ENCODE measurements around the gene RGS14. TPM values are rescaled to one million over a fixed set of nuclear protein-coding genes. Genes with fewer than 3 reads are reported as not detected.
A peak's percentile ranks its signal among the peaks of the same experiment; 100 is the strongest.

RGS14 gene
- total RNA-seq, 1 experiment from 2014 or later = 1.6 TPM

DNA sequence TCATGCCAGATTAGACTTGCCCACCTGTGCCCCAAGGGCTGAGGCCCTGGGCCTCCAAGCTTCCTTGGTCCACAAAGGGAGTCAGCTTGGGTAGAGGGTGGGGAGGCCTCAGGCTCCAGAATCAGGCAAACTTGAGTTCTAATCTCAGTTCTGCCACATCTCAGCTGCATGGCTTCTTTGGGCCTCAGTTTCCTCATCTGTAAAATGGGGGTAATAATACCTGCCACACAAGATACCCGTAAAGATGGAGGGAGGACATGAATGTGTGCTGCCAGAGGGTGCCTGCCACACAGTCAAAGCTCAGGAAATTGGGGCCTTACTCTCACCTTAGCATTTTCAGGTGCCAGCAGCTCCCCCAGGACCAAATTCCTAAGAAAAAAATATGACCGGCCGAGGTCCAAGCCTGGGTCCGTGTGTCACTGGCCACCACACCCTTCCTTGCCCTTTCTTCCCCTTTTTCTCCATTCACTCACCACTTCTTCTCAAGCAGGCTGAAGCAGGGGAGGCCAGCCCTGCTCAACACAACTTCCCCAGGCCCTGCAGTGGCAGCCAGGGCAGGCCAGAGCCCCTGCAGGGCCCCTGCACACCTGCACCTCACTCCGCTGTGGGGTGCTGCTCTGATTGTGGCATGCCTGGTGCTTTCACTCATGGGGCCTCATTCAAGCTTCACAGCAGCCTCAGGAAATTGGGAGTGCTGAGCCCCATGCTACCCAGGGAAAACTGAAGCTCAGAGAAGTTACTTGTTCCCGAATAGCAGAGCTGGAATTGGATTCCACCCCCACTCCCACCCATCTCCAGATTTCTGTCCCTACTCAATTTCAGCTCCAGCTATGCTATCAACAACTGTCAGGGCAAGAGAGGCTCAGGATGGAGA is 3.9 kb downstream of the RGS14 start:
- H3K4me3 ChIP-seq = no peak overlapping the region
- H3K27ac ChIP-seq = no peak overlapping the region
- H3K27me3 ChIP-seq (replicated peaks) = peaks cover 12% of the 10 kb centered on the region; the same call in 1 of the 2 replicates
- DNase-seq (ENCODE audit: low read depth in 1 of 2, low spot score in 2 of 2) = no peak
- H3K9me3 ChIP-seq (replicated peaks) = no peaks in the 10 kb centered on the region
- no peaks in the 10 kb centered on the region for H3K36me3 ChIP-seq
- peaks cover 15% of the 10 kb centered on the region for H3K4me1 ChIP-seq (replicated peaks)

DNA sequence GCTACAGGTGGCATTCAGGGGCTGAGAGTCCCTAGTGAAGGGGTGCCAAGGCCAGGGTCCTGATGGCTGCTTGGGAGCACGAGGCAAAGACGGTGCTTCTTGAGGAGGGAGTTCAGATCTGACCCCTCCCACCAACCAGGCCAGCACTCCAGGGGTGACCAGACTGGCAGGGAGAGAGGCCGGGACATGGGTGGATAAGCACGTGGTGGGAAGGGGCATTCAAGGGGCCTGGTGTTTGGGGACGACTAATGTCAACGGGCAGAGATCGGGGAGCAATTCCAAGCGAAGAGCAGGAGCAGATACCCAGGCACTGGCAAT is 4.5 kb downstream of the RGS14 start:
- no peak for DNase-seq (ENCODE audit: low read depth in 1 of 2, low spot score in 2 of 2)
- Histone ChIP-seq H3K4me3 (no peak overlapping the region), H3K36me3 (no peaks in the 10 kb centered on the region), H3K27ac (no peak overlapping the region), H3K4me1 (replicated peaks) (peaks cover 15% of the 10 kb centered on the region), H3K9me3 (replicated peaks) (no peaks in the 10 kb centered on the region), H3K27me3 (replicated peaks) (peaks cover 12% of the 10 kb centered on the region)

DNA sequence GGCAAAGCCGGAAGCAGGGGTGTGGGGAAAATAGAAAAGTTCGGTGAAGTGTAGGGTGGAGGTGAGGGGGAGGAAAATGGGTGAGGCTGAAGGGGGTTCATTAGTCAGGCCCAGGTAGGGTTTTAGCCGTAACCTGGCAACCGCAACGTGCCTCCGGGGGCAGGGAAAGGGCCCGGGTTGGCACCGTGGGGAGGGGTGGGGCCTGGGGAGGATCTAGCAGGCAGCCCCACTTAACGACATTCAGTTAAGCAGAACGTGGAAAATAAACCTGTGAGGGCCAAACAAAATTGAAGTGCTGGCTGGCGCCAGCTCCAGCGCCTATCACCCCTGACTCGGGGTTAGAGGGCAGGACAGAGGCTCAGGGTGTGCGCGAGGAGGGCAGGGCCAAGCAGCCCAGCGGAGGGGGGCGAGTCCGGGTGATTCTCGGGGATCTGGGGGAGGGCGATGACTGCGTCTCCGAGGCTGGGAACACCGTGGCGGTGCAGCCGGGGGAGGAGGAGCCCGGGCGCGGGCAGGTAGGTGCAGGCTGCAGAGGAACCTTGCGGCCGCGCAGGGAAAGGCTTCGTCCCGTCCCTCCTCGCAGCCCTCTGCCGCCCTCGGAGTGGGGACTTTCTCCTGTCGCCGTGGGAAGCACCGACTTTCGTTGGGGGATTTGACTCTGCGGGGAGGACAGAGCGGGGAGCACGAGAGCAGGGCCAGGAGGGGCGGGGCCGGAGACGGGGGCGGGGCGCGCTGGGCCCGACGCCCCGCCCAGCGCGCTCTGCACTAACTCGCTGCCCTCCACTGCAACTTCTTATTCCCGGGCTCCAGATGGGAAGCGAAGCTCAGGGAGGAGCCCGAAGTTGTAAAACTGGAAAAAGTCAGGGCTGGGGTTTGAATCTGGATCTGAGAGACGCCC is 5.1 kb downstream of the RGS14 start:
- no peak overlapping the region for H3K27ac ChIP-seq
- DNase-seq (ENCODE audit: low read depth in 1 of 2, low spot score in 2 of 2) = no peak
- peaks cover 14% of the 10 kb centered on the region for H3K27me3 ChIP-seq (replicated peaks)
- H3K4me1 ChIP-seq (replicated peaks) = peaks cover 11% of the 10 kb centered on the region
- H3K36me3 ChIP-seq = no peaks in the 10 kb centered on the region
- H3K4me3 ChIP-seq = no peak overlapping the region
- H3K9me3 ChIP-seq (replicated peaks) = no peaks in the 10 kb centered on the region

DNA sequence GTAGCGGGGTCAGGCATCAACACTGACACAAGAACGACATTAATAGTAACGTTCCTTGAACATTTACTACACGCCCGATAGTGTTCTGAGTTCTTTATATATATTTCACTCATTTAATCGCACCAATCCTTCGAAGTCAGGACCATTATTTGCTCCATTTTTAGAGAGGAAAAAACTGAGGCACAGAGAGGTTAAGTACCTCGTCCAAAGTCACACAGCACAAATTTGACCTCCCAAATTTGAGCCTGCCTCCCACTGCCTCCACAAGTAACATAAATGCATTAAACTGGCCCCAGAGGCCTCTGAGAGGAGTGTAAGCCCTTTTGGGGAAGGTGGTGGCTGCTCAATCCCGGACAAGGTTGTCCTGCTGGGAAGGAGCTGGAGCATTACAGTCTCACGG is 5.8 kb downstream of the RGS14 start:
- Histone ChIP-seq H3K9me3 (replicated peaks) (0 out of 2 replicates have a peak, but pooled peaks cover 3% of the 10 kb centered on the region), H3K36me3 (no peaks in the 10 kb centered on the region), H3K4me3 (no peak overlapping the region), H3K27me3 (replicated peaks) (peaks cover 18% of the 10 kb centered on the region), H3K4me1 (replicated peaks) (peaks cover 6% of the 10 kb centered on the region), H3K27ac (no peak overlapping the region)
- no peak for DNase-seq (ENCODE audit: low read depth in 1 of 2, low spot score in 2 of 2)

DNA sequence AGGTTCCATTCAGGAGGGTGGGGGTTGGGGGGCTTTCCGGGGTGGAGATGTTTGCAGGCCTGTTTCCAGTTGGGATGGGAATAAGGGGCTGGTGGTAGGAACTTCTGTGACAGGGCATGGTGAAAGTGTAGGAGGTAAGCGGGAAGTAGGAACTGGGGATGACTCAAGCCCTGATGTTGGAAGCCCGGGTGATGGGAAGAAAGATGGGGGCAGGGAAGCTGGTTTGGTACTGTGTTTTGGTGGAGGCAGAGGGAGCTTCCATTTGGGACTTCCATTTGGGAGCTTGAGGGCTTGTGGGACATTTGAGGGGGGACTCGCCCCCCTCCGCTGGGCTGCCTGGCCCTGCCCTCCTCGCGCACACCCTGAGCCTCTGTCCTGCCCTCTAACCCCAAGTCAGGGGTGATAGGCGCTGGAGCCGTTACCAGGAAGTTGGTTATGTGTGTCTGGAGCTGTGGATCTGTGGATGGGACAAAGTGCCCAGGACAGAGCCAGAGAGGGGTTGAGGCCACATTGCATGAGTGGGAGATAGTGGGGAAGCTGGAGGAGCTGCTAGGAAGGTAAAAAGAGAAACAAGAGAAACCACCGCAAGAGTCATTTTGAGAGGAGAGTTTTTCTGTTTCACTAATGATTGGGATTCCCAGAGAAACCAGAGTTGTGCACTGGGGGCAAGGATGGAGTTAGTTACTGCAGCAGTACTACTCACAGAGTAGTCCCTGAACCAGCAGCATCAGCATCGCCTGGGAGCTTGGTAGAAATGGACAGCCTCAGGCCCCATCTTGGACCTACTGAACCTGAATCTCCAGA is 6.6 kb downstream of the RGS14 start:
- Histone ChIP-seq H3K9me3 (replicated peaks) (0 out of 2 replicates have a peak, but pooled peaks cover 3% of the 10 kb centered on the region), H3K27me3 (replicated peaks) (peaks cover 18% of the 10 kb centered on the region), H3K27ac (no peak overlapping the region), H3K4me3 (no peak overlapping the region), H3K36me3 (no peaks in the 10 kb centered on the region), H3K4me1 (replicated peaks) (peaks cover 6% of the 10 kb centered on the region)
- no peak for DNase-seq (ENCODE audit: low read depth in 1 of 2, low spot score in 2 of 2)

DNA sequence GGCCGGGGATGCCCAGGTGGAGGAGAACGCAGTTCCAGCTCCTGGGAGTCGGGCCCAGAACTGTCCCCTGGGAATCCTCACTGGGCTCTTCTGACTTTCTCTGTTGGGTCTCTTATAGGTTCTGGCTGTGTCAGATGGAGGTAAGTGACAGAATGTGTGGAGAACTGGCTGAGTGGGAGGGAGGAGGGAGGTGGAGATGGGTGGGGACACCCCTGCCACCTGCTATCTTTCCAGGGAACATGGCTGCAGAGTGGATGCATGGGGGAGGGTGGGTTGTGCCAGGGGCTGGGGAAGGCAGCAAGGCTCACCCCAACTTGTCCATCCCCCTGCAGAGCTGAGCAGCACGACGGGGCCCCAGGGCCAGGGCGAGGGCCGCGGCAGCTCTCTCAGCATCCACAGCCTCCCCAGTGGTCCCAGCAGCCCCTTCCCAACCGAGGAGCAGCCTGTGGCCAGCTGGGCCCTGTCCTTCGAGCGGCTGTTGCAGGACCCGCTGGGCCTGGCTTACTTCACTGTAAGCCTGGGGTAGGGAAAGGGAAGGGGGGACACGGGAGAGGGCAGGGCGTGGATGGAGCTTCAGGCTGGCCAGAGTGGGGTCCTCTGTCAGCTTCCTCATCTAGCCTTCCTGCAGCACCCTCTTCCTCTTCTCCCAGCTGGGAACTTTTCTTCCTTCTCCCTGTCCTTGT is 8.3 kb downstream of the RGS14 start:
- Histone ChIP-seq H3K27ac (no peak overlapping the region), H3K36me3 (no peaks in the 10 kb centered on the region), H3K4me1 (replicated peaks) (peaks cover 7% of the 10 kb centered on the region), H3K27me3 (replicated peaks) (peaks cover 18% of the 10 kb centered on the region), H3K9me3 (replicated peaks) (0 out of 2 replicates have a peak, but pooled peaks cover 3% of the 10 kb centered on the region), H3K4me3 (no peak overlapping the region)
- DNase-seq (ENCODE audit: low read depth in 1 of 2, low spot score in 2 of 2) = no peak

DNA sequence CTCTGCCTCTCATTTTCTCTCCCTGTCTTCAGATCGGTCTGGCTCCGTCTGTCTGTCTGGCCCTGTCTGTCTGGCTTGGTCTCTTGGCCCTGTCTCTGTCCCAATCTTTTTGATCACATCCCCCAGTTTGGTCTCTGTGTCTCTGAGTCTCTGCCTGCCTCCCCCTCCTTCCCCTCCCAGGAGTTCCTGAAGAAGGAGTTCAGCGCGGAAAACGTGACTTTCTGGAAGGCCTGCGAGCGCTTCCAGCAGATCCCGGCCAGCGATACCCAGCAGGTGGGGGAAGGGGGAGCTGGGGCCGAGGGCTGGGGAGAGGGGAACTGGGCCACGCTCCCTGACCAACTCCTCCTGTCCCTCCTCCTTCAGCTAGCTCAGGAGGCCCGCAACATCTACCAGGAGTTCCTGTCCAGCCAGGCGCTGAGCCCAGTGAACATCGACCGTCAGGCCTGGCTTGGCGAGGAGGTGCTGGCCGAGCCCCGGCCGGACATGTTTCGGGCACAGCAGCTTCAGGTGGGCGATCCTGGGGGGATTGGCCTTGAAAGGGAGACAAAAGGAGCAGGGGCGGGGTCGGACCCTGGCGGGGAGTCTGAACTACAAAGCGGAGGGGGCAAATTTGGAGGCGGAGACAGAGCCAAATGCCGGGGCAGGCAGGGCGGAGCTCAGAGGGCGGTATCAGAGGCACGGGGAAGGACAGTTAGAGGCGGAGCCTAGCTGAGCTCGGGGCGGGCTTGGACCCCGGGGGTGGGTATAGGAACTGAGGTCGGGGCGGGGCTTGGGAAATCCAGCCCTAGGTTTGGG is 9.0 kb downstream of the RGS14 start:
- DNase-seq (ENCODE audit: low read depth in 1 of 2, low spot score in 2 of 2) = peak in 1 of 2 experiments; percentile 63
- Histone ChIP-seq H3K9me3 (replicated peaks) (0 out of 2 replicates have a peak, but pooled peaks cover 3% of the 10 kb centered on the region), H3K4me1 (replicated peaks) (peaks cover 11% of the 10 kb centered on the region), H3K4me3 (no peak overlapping the region), H3K27ac (no peak overlapping the region), H3K36me3 (no peaks in the 10 kb centered on the region), H3K27me3 (replicated peaks) (peaks cover 15% of the 10 kb centered on the region)

DNA sequence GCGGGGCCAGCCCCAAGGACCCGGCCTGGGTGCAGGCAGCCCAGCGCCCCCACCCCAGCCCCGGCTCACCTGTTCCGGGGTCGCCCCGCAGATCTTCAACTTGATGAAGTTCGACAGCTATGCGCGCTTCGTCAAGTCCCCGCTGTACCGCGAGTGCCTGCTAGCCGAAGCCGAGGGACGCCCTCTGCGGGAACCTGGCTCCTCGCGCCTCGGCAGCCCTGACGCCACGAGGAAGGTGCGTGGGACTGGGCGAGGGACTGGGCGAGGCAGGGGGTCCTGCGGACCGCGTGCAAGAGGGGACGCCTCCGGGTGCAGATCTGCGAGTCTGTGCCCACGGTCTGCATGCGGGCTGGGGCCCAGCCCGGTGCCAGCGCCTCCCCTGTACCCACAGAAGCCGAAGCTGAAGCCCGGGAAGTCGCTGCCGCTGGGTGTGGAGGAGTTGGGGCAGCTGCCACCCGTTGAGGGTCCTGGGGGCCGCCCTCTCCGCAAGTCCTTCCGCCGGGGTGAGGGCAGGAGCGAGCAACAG is 9.7 kb downstream of the RGS14 start:
- Histone ChIP-seq H3K36me3 (no peaks in the 10 kb centered on the region), H3K27me3 (replicated peaks) (peaks cover 15% of the 10 kb centered on the region), H3K27ac (no peak overlapping the region), H3K4me1 (replicated peaks) (peaks cover 11% of the 10 kb centered on the region), H3K4me3 (no peak overlapping the region), H3K9me3 (replicated peaks) (0 out of 2 replicates have a peak, but pooled peaks cover 3% of the 10 kb centered on the region)
- DNase-seq (ENCODE audit: low read depth in 1 of 2, low spot score in 2 of 2) = no peak

DNA sequence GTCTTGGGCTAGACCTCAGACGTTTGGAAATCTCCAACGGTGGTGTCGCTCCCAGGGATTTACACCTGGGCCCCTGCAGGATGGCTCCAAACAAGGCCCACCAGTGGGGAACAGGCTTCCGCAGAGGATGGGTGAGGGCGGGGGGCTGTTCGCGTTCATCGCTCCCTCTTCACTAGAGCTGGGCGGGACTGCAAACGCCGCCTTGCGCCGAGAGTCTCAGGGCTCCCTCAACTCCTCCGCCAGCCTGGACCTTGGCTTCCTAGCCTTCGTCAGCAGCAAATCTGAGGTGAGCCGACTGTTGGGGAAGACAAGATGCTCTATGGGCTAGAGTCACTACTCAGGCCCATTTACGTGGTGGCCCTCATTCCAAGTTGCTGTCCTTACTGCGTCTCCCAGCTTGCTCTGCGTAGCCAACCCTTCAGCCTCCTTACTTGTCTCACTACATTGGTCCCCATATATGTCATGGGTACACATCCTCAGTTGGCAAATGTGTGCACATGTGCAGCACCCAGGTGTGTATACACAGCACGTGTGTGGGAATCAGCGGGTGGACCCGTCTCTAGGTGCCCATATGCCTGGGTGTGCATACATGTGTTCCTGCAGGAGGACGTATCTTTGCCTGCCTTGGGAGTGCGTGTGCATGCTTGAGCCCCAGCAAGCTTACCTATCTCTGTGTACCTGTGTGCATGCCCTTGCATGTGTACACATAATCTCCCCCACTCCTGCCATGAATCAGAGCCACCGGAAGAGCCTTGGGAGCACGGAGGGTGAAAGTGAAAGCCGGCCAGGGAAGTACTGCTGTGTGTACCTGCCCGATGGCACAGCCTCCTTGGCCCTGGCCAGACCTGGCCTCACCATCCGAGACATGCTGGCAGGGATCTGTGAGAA is 10.5 kb downstream of the RGS14 start:
- H3K4me3 ChIP-seq = no peak overlapping the region
- no peak overlapping the region for H3K27ac ChIP-seq
- peaks cover 11% of the 10 kb centered on the region for H3K27me3 ChIP-seq (replicated peaks)
- no peak for DNase-seq (ENCODE audit: low read depth in 1 of 2, low spot score in 2 of 2)
- H3K4me1 ChIP-seq (replicated peaks) = peaks cover 6% of the 10 kb centered on the region
- no peaks in the 10 kb centered on the region for H3K36me3 ChIP-seq
- 0 out of 2 replicates have a peak, but pooled peaks cover 3% of the 10 kb centered on the region for H3K9me3 ChIP-seq (replicated peaks)

DNA sequence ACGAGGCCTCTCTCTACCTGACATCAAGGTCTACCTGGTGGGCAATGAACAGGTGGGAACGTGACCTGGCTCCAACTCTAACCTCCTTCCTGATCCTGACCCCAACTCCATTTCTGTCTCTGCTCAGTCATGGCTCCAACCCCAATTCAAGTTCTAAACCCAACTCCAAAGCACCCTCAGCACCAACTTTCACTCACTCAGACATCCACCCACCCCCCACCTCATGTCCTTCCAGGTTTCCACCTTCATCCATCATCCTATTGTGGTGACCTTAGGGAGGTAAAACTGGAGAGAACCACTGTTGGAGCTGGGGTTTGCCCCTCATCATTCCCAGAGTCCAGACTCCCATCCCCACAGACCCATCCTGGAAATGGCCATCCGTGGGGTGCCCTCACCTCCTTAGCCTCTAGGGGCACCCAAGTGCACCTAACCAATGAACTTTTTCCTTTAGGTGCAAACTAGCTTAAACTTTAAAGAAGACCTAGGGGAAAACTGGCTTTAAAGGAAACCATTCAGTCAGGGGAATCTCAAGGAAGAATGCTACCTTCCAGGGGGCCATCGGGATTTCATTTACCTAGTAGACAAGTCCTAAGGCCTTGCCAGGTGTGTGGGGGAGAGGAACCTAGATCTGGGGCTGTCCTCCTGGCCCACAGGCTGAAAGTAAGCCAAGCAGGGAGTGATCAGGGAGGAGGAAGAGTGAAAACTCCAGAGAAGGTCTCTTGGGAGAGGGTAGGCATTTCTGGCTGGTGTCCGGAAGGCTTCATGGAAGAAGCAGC is 11.3 kb downstream of the RGS14 start:
- Histone ChIP-seq H3K36me3 (no peaks in the 10 kb centered on the region), H3K27me3 (replicated peaks) (peaks cover 6% of the 10 kb centered on the region; the same call in 1 of the 2 replicates), H3K27ac (no peak overlapping the region), H3K4me1 (replicated peaks) (peaks cover 4% of the 10 kb centered on the region), H3K9me3 (replicated peaks) (0 out of 2 replicates have a peak, but pooled peaks cover 3% of the 10 kb centered on the region), H3K4me3 (no peak overlapping the region)
- peak; percentile 36 to 55 for DNase-seq (ENCODE audit: low read depth in 1 of 2, low spot score in 2 of 2)
